ENCODE data around the gene FBLL1. TPM values are rescaled to one million over a fixed set of nuclear protein-coding genes. Genes with fewer than 3 reads are reported as not detected.

The FBLL1 gene
- total RNA-seq, 1 experiment from 2014 or later = 0.07 TPM

- no peak overlapping the region for H3K4me2 ChIP-seq (ENCODE audit: low read length)
- H3K79me2 ChIP-seq (ENCODE audit: low read length) = peaks cover 5% of the 10 kb centered on the region
- BruUV-seq (replicated peaks) = no TSS peak
- ChIA-PET POLR2A (ENCODE audit: unreplicated experiment) (no interaction called here), CTCF (no interaction called here)
- no peaks in the 10 kb centered on the region for H3K27me3 ChIP-seq (ENCODE audit: low read length)
- no peaks in the 10 kb centered on the region for H3K4me1 ChIP-seq (ENCODE audit: insufficient read depth, low read length)
- ATAC-seq = no peak
- no peak for DNase-seq
- no peaks in the 10 kb centered on the region for H3K9me3 ChIP-seq (ENCODE audit: low read length)
- H4K20me1 ChIP-seq (ENCODE audit: low read length) = no peaks in the 10 kb centered on the region
- intact Hi-C loops (cut with micrococcal nuclease) = no loop called here
- no peak overlapping the region for H2AFZ ChIP-seq (ENCODE audit: low read length)
- peaks cover 63% of the 10 kb centered on the region for H3K36me3 ChIP-seq (ENCODE audit: low read depth, low read length)
- H3F3A ChIP-seq (ENCODE audit: low read length, unreplicated experiment) = no peaks in the 10 kb centered on the region
- H3K9me2 ChIP-seq (replicated peaks; ENCODE audit: low read length) = no peaks in the 10 kb centered on the region
- H3K4me3 ChIP-seq (ENCODE audit: low read length) = no peak overlapping the region
- TF ChIP-seq EZH2 (IDR thresholded peaks at IDR 0.05; ENCODE audit: low read length, unreplicated experiment) = no peak
- TF ChIP-seq, protein P1, sequence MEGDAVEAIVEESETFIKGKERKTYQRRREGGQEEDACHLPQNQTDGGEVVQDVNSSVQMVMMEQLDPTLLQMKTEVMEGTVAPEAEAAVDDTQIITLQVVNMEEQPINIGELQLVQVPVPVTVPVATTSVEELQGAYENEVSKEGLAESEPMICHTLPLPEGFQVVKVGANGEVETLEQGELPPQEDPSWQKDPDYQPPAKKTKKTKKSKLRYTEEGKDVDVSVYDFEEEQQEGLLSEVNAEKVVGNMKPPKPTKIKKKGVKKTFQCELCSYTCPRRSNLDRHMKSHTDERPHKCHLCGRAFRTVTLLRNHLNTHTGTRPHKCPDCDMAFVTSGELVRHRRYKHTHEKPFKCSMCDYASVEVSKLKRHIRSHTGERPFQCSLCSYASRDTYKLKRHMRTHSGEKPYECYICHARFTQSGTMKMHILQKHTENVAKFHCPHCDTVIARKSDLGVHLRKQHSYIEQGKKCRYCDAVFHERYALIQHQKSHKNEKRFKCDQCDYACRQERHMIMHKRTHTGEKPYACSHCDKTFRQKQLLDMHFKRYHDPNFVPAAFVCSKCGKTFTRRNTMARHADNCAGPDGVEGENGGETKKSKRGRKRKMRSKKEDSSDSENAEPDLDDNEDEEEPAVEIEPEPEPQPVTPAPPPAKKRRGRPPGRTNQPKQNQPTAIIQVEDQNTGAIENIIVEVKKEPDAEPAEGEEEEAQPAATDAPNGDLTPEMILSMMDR (conservative IDR thresholded peaks at IDR 0.05; ENCODE audit: low read depth, low read length) = no peak
- TF ChIP-seq EZH2phosphoT487 (IDR thresholded peaks at IDR 0.05; ENCODE audit: borderline replicate concordance, low read length) = no peak
- H3K9ac ChIP-seq (ENCODE audit: low read length) = no peak overlapping the region
- no peak overlapping the region for H3K27ac ChIP-seq (ENCODE audit: low read length)
These were observed 35.0 kb upstream of the FBLL1 start for GRCh38 chr5:168494057-168494555.

DNA sequence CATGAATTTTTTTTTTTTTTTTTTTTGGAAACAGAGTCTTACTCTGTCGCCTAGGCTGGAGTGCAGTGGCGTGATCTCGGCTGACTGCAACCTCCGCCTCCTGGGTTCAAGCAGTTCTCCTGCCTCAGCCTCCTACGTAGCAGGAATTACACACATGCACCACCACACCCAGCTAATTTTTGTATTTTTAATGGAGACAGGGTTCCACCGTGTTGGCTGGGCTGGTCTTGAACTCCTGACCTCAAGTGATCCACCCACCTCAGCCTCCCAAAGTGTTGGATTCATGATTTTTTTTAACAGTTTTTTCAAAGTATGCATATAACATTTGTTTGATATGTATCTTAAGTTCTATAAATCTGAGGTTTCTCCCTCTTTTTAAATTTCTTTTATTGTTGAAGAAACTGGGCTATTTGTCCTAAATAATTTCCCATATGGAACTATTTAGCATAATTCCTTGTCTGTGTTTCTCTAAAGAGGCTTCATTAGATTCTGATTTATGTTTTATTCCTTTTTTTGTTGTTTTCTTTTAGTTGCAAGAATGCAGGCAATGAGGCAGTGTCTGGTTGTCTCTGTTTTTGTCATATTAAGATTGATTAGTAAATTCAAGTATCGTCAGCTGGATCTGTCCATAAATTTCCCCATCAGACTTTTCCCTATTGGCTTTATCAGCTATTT lies 26.4 kb upstream of the FBLL1 start:
- TF ChIP-seq, protein P1 (conservative IDR thresholded peaks at IDR 0.05; ENCODE audit: low read depth, low read length) = no peak
- Histone ChIP-seq H3K27me3 (ENCODE audit: low read length) (no peaks in the 10 kb centered on the region), H3K9me2 (replicated peaks; ENCODE audit: low read length) (no peaks in the 10 kb centered on the region), H3K9me3 (ENCODE audit: low read length) (no peaks in the 10 kb centered on the region), H3K36me3 (ENCODE audit: low read depth, low read length) (peaks cover 31% of the 10 kb centered on the region), H3K9ac (ENCODE audit: low read length) (no peak overlapping the region), H3K27ac (ENCODE audit: low read length) (no peak overlapping the region), H3F3A (ENCODE audit: low read length, unreplicated experiment) (no peaks in the 10 kb centered on the region), H4K20me1 (ENCODE audit: low read length) (no peaks in the 10 kb centered on the region), H3K4me3 (ENCODE audit: low read length) (no peak overlapping the region), H3K79me2 (ENCODE audit: low read length) (no peaks in the 10 kb centered on the region), H3K4me1 (ENCODE audit: insufficient read depth, low read length) (no peaks in the 10 kb centered on the region), H2AFZ (ENCODE audit: low read length) (no peak overlapping the region), H3K4me2 (ENCODE audit: low read length) (no peak overlapping the region)
- BruUV-seq (replicated peaks) = no TSS peak
- ChIA-PET POLR2A (ENCODE audit: unreplicated experiment) (no interaction called here), CTCF (no interaction called here)
- intact Hi-C loops (cut with micrococcal nuclease) = loop anchor here (10.0 kb wide), 1 partner anchor 62 kb away; no protein-coding TSS in a partner anchor
- ATAC-seq (no peak), DNase-seq (no peak)

GRCh38 chr5:168513861-168514428 lies 15.2 kb upstream of the FBLL1 start:
- Histone ChIP-seq H3K27me3 (ENCODE audit: low read length) (no peaks in the 10 kb centered on the region), H3K36me3 (ENCODE audit: low read depth, low read length) (peaks cover 81% of the 10 kb centered on the region), H3K4me1 (ENCODE audit: insufficient read depth, low read length) (no peaks in the 10 kb centered on the region), H3K9ac (ENCODE audit: low read length) (no peak overlapping the region), H3K27ac (ENCODE audit: low read length) (no peak overlapping the region), H3K9me2 (replicated peaks; ENCODE audit: low read length) (no peaks in the 10 kb centered on the region), H4K20me1 (ENCODE audit: low read length) (no peaks in the 10 kb centered on the region), H3K4me2 (ENCODE audit: low read length) (no peak overlapping the region), H3K4me3 (ENCODE audit: low read length) (no peak overlapping the region), H3F3A (ENCODE audit: low read length, unreplicated experiment) (no peaks in the 10 kb centered on the region), H2AFZ (ENCODE audit: low read length) (no peak overlapping the region), H3K9me3 (ENCODE audit: low read length) (no peaks in the 10 kb centered on the region), H3K79me2 (ENCODE audit: low read length) (no peaks in the 10 kb centered on the region)
- BruUV-seq (replicated peaks) = no TSS peak
- ATAC-seq (no peak), DNase-seq (no peak)
- no peak for TF ChIP-seq EZH2 (IDR thresholded peaks at IDR 0.05; ENCODE audit: low read length, unreplicated experiment)
- TF ChIP-seq, protein P1 (conservative IDR thresholded peaks at IDR 0.05; ENCODE audit: low read depth, low read length) = no peak
- TF ChIP-seq EZH2phosphoT487 (IDR thresholded peaks at IDR 0.05; ENCODE audit: borderline replicate concordance, low read length) = no peak
- POLR2A ChIA-PET (ENCODE audit: unreplicated experiment) = no interaction called here
- intact Hi-C loops (cut with micrococcal nuclease) = no loop called here
- CTCF ChIA-PET = no interaction called here

Data from PC-3 (cell line).